ENCODE results near the gene EIF2A. TPM values are rescaled to one million over a fixed set of nuclear protein-coding genes. Genes with fewer than 3 reads are reported as not detected.
"Not testable (repeated sequence)": the region's sequence is repeated elsewhere in the genome, so short reads cannot be mapped to it uniquely, and the experiment has no call there.

The EIF2A gene
- total RNA-seq (2022) (112 and 117 TPM in 2 replicates), Bru-seq, nascent RNA (percentile 93 among the genes with signal in this experiment), BruChase-seq, experiment 1, labeled RNA remaining after a 6-hour chase (percentile 95 among the genes with signal in this experiment), BruChase-seq, experiment 2, labeled RNA remaining after a 2-hour chase (percentile 94 among the genes with signal in this experiment)
- long read RNA-seq, transcript EIF2A-214 (13 exons, 1,913 nt) = minor isoform, 14 of 233 reads
- long read RNA-seq, transcript EIF2A-203 (14 exons, 2,198 nt) = major isoform, 172 of 233 reads
- long read RNA-seq, partial matches to known transcripts = 14 of 233 reads
- long read RNA-seq, other reads (novel, unspliced or antisense) = 31 of 233 reads

- TF ChIP-seq CTCF (IDR thresholded peaks at IDR 0.05; ENCODE audit: unreplicated experiment) = no peak
- no TSS peak for BruUV-seq (replicated peaks)
- Mint-ChIP-seq H3K4me3 (ENCODE audit: unreplicated experiment) (peak within 1 kb of the TSS; percentile 83), H3K36me3 (ENCODE audit: insufficient read depth, unreplicated experiment) (peaks cover 53% of the 10 kb centered on the region), H3K4me1 (ENCODE audit: insufficient read depth, unreplicated experiment) (peaks cover 17% of the 10 kb centered on the region), H3K9me3 (ENCODE audit: unreplicated experiment) (no peaks in the 10 kb centered on the region), H3K27me3 (ENCODE audit: insufficient read depth, unreplicated experiment) (no peaks in the 10 kb centered on the region), H3K27ac (ENCODE audit: low read depth, unreplicated experiment) (peak within 1 kb of the TSS; percentile 99)
- CTCF ChIA-PET = interaction anchor here (0.5 to 1.2 kb wide), 5 partner anchors 20 to 609 kb away, joined by 3 to 4 read pairs (median 3); no protein-coding TSS in a partner anchor
- POLR2A ChIA-PET = interaction anchor here (0.6 to 7.5 kb wide), 48 partner anchors 8 to 1344 kb away, joined by 3 to 106 read pairs (median 4); partner anchors contain the start of genes ERICH6, MED12L, SELENOT and SIAH2
- intact Hi-C loops (cut with micrococcal nuclease) = loop anchor here (2.0 to 5.0 kb wide), 2 partner anchors 140 to 216 kb away; partner anchors contain the start of gene SIAH2
- DNase-seq (ENCODE audit: unreplicated experiment) = peak; percentile 99
Observed at GRCh38 chr3:150546226-150547044, at the start of gene EIF2A, which contains the start of gene SERP1. Gene EIF2A, plus strand, starts transcription at chr3:150546787. Its CDS starts 16 bp downstream, at chr3:150546803. Gene SERP1, minus strand, starts transcription at chr3:150546496. Its CDS starts 361 bp downstream, at chr3:150546135.

GRCh38 chr3:150497956-150498355 is 48.6 kb upstream of the EIF2A start:
- BruUV-seq (replicated peaks) = no TSS peak
- Mint-ChIP-seq H3K9me3 (ENCODE audit: unreplicated experiment) (peaks cover 8% of the 10 kb centered on the region), H3K4me1 (ENCODE audit: insufficient read depth, unreplicated experiment) (peaks cover 17% of the 10 kb centered on the region), H3K36me3 (ENCODE audit: insufficient read depth, unreplicated experiment) (peaks cover 4% of the 10 kb centered on the region), H3K4me3 (ENCODE audit: unreplicated experiment) (no peak overlapping the region), H3K27ac (ENCODE audit: low read depth, unreplicated experiment) (no peak overlapping the region), H3K27me3 (ENCODE audit: insufficient read depth, unreplicated experiment) (no peaks in the 10 kb centered on the region)
- CTCF ChIA-PET = interaction anchor here (0.7 to 6.0 kb wide), 9 partner anchors 45 to 528 kb away, joined by 3 to 81 read pairs (median 5); partner anchors contain the start of genes PFN2 and TSC22D2
- intact Hi-C loops (cut with micrococcal nuclease) = loop anchor here (5.0 kb wide), 1 partner anchor 531 kb away; no protein-coding TSS in a partner anchor
- POLR2A ChIA-PET = interaction anchor here (0.5 to 5.5 kb wide), 13 partner anchors 15 to 1272 kb away, joined by 3 to 68 read pairs (median 4); partner anchors contain the start of genes EIF2A, SERP1 and TSC22D2
- peak; percentile 65 for DNase-seq (ENCODE audit: unreplicated experiment)
- TF ChIP-seq CTCF (IDR thresholded peaks at IDR 0.05; ENCODE audit: unreplicated experiment) = no peak

GRCh38 chr3:150500960-150501359 is 45.6 kb upstream of the EIF2A start:
- H3K27me3 Mint-ChIP-seq (ENCODE audit: insufficient read depth, unreplicated experiment); H3K4me1 Mint-ChIP-seq (ENCODE audit: insufficient read depth, unreplicated experiment); H3K4me3 Mint-ChIP-seq (ENCODE audit: unreplicated experiment); BruUV-seq (replicated peaks); H3K27ac Mint-ChIP-seq (ENCODE audit: low read depth, unreplicated experiment); intact Hi-C loops (cut with micrococcal nuclease); H3K9me3 Mint-ChIP-seq (ENCODE audit: unreplicated experiment); H3K36me3 Mint-ChIP-seq (ENCODE audit: insufficient read depth, unreplicated experiment); DNase-seq (ENCODE audit: unreplicated experiment): not testable (repeated sequence)
- POLR2A ChIA-PET = interaction anchor here (0.7 to 0.8 kb wide), 2 partner anchors 33 to 58 kb away, joined by 3 read pairs; no protein-coding TSS in a partner anchor
- CTCF ChIA-PET = interaction anchor here (0.8 to 1.2 kb wide), 2 partner anchors 44 to 262 kb away, joined by 4 to 6 read pairs; no protein-coding TSS in a partner anchor

GRCh38 chr3:150503402-150504099 is 43.0 kb upstream of the EIF2A start:
- TF ChIP-seq CTCF (IDR thresholded peaks at IDR 0.05; ENCODE audit: unreplicated experiment) = no peak
- CTCF ChIA-PET = interaction anchor here (0.6 to 2.1 kb wide), 5 partner anchors 8 to 517 kb away, joined by 3 to 11 read pairs (median 3); no protein-coding TSS in a partner anchor

More at GRCh38 chr3:150503402-150504099, 43.0 kb upstream of the EIF2A start:
- POLR2A ChIA-PET = interaction anchor here (0.7 kb wide), 1 partner anchor 41 kb away, joined by 3 read pairs; no protein-coding TSS in a partner anchor
- Mint-ChIP-seq H3K27me3 (ENCODE audit: insufficient read depth, unreplicated experiment) (no peaks in the 10 kb centered on the region), H3K27ac (ENCODE audit: low read depth, unreplicated experiment) (no peak overlapping the region), H3K4me1 (ENCODE audit: insufficient read depth, unreplicated experiment) (no peaks in the 10 kb centered on the region), H3K9me3 (ENCODE audit: unreplicated experiment) (peaks cover 8% of the 10 kb centered on the region), H3K36me3 (ENCODE audit: insufficient read depth, unreplicated experiment) (no peaks in the 10 kb centered on the region), H3K4me3 (ENCODE audit: unreplicated experiment) (no peak overlapping the region)
- intact Hi-C loops (cut with micrococcal nuclease) = no loop called here
- no peak for DNase-seq (ENCODE audit: unreplicated experiment)
- BruUV-seq (replicated peaks) = no TSS peak
